Neutrophil (primary cell): ENCODE data around the gene DNAH14.

Experiments
- H3K27ac ChIP-seq: fragments of 200-600 bp; sonication (generic); 2 replicates; pipeline ENCODE4 v1.5.1; 2016; ENCODE audit warnings: mild to moderate bottlenecking, moderate library complexity
- H3K27me3 ChIP-seq: fragments of 200-600 bp; sonication (generic); 2 replicates; pipeline ENCODE4 v1.6.0; 2016; ENCODE audit warnings: mild to moderate bottlenecking
- H3K36me3 ChIP-seq: fragments of 200-600 bp; sonication (generic); 2 replicates; pipeline ENCODE4 v1.5.1; 2017
- H3K4me1 ChIP-seq, 2 experiments: fragments of 200-600 bp in 1 of 2; sonication (generic) in 1 of 2; 1 replicate in 1 of 2; 2 replicates in 1 of 2; pipeline versions ENCODE4 v1.5.1 to v1.6.1; 2013 to 2016; ENCODE audit warnings: low read depth in 1 of 2, low read length in 1 of 2, mild to moderate bottlenecking in 1 of 2, moderate library complexity in 1 of 2; ENCODE audit not compliant: control insufficient read depth in 1 of 2, insufficient read depth in 1 of 2
- H3K4me3 ChIP-seq, 2 experiments: fragments of 200-600 bp in 1 of 2; sonication (generic) in 1 of 2; 1 replicate in 1 of 2; 2 replicates in 1 of 2; pipeline ENCODE4 v1.5.1; 2013 to 2016; ENCODE audit warnings: low read depth in 1 of 2, low read length in 1 of 2, mild to moderate bottlenecking in 1 of 2, moderate library complexity in 1 of 2
- H3K9me3 ChIP-seq: fragments of 200-600 bp; sonication (generic); 2 replicates; pipeline ENCODE4 v1.5.1; 2016
- TF ChIP-seq, protein P1 (sequence below): fragments of 200-600 bp; sonication (generic); IDR thresholded peaks from 2 replicates; pipeline ENCODE4 v1.5.1; 2016; ENCODE audit warnings: antibody characterized with exemption

DNAH14 gene

DNA sequence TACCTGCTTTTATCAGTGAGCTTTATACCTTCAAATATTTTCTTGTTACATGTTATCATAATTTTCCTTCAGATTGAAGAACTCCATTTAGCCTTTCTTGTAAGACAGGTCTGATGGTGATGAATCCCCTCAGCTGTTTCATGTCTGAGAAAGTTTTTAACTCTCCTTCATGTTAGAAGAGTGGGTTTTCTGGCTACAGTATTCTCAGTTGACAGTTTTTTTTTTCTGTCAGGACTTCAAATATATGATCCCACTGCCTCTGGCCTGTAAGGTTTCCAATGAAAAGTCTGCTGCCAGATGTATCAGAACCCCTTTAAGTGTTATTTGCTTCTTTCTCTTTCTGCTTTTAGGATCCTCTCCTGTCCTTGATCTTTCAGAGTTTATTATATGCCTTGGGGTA is 250.2 kb downstream of the DNAH14 start:
- Histone ChIP-seq H3K4me1 (no peaks in the 10 kb centered on the region), H3K36me3 (no peaks in the 10 kb centered on the region), H3K27me3 (no peaks in the 10 kb centered on the region), H3K4me3 (no peak overlapping the region), H3K9me3 (peaks cover 8% of the 10 kb centered on the region), H3K27ac (no peak overlapping the region)
- TF ChIP-seq, protein P1, sequence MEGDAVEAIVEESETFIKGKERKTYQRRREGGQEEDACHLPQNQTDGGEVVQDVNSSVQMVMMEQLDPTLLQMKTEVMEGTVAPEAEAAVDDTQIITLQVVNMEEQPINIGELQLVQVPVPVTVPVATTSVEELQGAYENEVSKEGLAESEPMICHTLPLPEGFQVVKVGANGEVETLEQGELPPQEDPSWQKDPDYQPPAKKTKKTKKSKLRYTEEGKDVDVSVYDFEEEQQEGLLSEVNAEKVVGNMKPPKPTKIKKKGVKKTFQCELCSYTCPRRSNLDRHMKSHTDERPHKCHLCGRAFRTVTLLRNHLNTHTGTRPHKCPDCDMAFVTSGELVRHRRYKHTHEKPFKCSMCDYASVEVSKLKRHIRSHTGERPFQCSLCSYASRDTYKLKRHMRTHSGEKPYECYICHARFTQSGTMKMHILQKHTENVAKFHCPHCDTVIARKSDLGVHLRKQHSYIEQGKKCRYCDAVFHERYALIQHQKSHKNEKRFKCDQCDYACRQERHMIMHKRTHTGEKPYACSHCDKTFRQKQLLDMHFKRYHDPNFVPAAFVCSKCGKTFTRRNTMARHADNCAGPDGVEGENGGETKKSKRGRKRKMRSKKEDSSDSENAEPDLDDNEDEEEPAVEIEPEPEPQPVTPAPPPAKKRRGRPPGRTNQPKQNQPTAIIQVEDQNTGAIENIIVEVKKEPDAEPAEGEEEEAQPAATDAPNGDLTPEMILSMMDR: no peak

GRCh38 chr1:225182716-225183115 is 253.2 kb downstream of the DNAH14 start:
- no peaks in the 10 kb centered on the region for H3K4me1 ChIP-seq
- H3K27me3 ChIP-seq: no peaks in the 10 kb centered on the region
- no peak overlapping the region for H3K27ac ChIP-seq
- H3K36me3 ChIP-seq: no peaks in the 10 kb centered on the region
- TF ChIP-seq, protein P1: no peak
- H3K4me3 ChIP-seq: no peak overlapping the region
- peaks cover 4% of the 10 kb centered on the region for H3K9me3 ChIP-seq

DNA sequence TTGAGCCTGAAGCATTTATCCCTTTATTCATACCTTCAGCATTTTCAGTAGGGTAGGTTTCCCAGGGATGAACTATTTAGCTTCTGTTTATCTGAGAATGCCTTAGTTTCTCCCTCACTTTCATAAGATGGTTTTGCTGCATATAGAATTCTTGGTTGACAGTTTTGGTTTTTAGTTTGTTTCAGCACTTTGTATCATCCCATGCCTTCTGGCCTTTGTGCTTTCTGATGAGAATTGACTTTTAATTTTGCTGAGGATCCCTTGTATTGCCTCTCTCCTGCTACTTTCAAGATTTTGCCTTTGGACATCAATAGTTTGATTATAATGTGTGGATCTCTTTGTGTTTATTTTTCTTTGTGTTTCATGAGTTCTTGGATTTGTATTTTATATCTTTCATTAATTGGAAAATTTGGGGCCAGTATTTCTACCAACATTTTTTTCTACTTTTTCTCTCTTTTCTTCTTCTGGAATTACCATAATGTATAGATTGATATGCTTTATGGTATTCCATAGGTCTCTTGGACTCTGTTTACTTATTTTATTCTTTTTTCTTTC is 261.8 kb downstream of the DNAH14 start:
- H3K4me1 ChIP-seq: no peaks in the 10 kb centered on the region
- no peak overlapping the region for H3K4me3 ChIP-seq
- no peaks in the 10 kb centered on the region for H3K9me3 ChIP-seq
- no peaks in the 10 kb centered on the region for H3K36me3 ChIP-seq
- H3K27me3 ChIP-seq: no peaks in the 10 kb centered on the region
- TF ChIP-seq, protein P1: no peak
- H3K27ac ChIP-seq: no peak overlapping the region

- H3K36me3 ChIP-seq: no peaks in the 10 kb centered on the region
- no peaks in the 10 kb centered on the region for H3K9me3 ChIP-seq
- TF ChIP-seq, protein P1: no peak
- H3K27me3 ChIP-seq: no peaks in the 10 kb centered on the region
- H3K4me3 ChIP-seq: no peak overlapping the region
- H3K27ac ChIP-seq: no peak overlapping the region
- no peaks in the 10 kb centered on the region for H3K4me1 ChIP-seq
Measured at GRCh38 chr1:225201447-225201846, 272.0 kb downstream of the DNAH14 start.

DNA sequence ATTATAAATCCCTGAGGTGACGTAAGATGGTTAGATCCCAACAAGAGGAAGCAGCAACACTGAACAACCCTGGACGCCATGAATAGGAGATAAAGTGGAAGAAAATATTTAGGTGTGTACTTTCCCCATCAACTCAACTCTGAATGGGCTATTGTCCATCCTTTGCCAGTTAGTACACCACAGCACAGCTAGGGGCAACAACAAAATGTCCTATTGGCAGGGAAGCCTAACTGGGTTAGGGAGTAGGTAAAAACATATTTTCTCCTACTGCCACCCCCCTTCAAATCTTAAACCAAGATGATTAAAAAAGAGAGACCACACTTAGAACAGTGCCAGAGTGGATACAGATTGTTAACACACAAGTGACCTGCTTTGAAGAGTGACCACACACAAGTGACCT is 278.3 kb downstream of the DNAH14 start:
- H3K27me3 ChIP-seq: no peaks in the 10 kb centered on the region

More for the DNA sequence above, 278.3 kb downstream of the DNAH14 start:
- H3K4me3 ChIP-seq: no peak overlapping the region
- no peaks in the 10 kb centered on the region for H3K9me3 ChIP-seq
- no peak overlapping the region for H3K27ac ChIP-seq
- no peaks in the 10 kb centered on the region for H3K36me3 ChIP-seq
- TF ChIP-seq, protein P1: no peak
- H3K4me1 ChIP-seq: no peaks in the 10 kb centered on the region
